Middle frontal gyrus (tissue), 1 donor: ENCODE measurements around the gene TESK1.
A peak's percentile ranks its signal among the peaks of the same experiment; 100 is the strongest.

Source experiments
- DNase-seq: peaks from one replicate; pipeline ENCODE4 v3.0.0-alpha.2; 2015; ENCODE audit warnings: low spot score; ENCODE audit errors: extremely low spot score

TESK1 gene

DNA sequence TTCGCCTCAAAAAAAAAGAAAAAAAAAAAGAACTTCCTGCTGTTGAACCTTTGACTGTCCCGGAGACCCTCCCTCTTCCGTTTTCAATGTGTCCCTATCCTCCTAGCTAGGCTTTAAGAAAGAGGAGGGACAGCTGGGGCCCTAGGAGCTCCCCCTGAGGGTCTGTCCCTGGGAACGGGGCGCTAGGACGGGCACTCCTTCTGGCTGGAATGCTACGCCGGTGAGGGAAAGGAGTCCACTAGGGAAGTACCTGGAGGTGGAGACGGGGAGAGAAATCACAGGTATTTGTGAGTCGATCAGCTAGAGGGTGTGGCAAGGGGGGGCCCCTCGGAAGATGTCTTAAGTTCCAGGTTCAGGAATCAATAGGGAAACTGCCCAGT lies 41.1 kb downstream of the TESK1 start:
- DNase-seq, result no peak

DNA sequence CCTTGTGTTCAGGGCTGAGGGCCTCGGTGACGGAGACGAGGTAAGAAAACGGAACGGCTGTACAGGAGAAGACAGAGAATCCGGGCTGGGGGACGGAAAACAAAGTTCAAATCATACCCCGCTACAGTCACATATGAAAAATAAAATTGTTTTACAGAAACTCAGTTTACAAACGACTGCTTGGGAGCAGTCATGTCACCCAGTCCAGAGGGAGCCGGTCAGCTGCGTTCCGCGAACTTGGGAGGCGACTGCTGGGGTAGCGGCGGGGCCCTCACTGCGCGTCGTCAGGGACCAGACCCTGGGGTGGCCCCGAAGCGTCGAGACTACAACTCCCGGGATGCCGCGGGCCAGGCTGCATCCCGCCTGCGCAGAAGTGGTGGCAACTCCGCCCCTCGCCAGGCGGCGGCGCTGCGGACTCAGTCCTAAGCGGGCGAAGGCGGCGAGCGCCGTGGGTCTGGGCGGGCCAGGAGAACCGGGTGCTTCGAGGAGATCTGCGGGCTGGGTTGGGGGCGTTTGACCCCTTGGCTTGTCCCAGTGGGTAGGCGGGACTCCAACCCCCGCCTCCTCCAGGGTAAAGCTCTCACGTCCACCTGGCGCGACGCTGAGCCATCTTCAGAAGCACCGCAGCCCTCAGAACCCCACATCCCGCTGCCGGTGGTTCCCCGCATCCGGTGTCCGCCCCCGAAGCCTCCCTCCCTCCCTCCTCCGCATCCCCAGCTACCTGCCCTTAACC lies 41.6 kb downstream of the TESK1 start:
- peak; percentile 89 for DNase-seq

DNA sequence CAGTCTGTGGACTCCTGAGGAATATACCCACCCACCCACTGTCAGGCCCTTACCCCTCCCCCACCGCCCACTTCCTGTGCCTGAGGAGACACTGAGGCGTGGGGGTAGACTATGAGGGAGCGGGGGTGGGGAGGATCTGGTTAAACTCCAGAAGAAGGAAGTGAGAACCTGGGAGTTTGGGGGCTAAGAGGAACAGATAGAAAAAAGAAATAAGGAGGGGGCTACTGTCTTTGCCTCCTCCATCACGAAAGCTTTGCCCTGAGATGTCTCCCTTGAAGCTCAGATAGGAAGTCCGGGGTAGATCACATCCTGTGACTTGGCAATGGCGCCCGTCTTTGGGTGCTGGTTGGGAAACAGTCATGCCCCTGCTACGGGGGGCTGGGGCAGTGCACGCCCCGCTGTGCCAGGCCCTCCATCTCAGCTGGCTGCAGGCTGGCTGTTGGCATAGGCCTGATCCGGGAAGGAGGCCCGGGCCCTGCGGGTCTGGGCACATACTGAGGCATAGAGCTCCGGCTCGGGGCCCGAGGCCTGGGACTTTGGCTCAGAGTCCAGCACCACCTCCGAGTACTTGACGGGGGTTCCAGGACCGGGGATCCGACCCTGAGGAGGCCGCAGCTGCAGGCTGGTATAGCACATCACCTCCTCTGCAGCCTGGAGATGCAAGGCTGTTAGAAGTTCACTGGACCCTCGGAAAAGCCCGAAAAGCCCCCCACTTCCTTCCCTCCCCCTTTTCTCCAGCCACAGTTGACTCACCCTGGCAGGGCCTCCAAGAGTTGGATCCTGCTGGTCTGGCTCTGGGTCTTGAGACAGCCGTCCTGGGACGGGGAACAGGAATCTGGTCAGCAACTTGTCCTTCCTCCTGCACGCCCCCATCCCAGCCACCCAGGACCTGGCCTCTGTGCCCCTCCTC lies 44.6 kb downstream of the TESK1 start:
- no peak for DNase-seq

DNA sequence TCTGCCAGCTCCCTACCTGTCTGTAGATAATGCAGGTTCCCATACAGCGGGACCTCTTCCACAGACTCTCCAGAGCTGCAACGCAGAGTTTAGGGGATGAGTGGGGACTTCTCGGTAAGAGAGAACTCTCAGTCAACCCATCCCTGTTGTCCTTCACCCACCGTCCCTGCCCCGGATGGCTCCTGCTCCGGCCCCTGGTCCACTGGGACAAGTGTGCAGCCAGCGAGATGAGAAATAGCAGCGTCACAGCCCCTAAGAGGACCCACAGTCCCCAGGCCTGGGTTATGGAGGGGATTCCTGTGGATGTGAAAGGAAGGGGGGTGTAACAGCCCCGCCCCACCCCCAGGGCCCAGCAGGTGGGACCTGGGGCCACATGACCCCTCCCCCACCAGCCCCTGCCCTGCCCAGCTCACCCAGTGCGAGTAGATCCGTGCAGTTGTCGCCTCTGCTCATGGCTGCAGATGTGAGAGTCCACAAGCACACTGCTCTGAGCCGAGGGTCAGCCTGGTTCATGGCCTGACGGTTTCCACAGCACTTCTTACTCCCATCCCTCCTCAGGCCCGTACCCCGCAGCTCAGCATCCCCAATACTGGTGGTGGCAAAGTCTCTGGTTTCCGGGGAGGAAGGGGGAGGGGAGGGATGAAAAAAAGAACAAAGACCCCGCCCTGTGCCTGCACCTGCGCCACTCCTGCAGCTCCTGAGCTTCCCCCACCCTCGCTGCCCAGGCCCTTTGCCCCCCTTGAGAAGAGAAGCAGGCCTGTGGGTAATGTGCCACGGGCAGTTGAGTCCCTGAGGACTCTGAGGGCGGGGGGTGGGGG lies 45.5 kb downstream of the TESK1 start, which contains the start of gene SIT1:
SIT1 (minus strand) TSS at position 591 of the 818 bp plus-strand sequence; CDS start at position 513, 78 bp downstream.
- no peak for DNase-seq

DNA sequence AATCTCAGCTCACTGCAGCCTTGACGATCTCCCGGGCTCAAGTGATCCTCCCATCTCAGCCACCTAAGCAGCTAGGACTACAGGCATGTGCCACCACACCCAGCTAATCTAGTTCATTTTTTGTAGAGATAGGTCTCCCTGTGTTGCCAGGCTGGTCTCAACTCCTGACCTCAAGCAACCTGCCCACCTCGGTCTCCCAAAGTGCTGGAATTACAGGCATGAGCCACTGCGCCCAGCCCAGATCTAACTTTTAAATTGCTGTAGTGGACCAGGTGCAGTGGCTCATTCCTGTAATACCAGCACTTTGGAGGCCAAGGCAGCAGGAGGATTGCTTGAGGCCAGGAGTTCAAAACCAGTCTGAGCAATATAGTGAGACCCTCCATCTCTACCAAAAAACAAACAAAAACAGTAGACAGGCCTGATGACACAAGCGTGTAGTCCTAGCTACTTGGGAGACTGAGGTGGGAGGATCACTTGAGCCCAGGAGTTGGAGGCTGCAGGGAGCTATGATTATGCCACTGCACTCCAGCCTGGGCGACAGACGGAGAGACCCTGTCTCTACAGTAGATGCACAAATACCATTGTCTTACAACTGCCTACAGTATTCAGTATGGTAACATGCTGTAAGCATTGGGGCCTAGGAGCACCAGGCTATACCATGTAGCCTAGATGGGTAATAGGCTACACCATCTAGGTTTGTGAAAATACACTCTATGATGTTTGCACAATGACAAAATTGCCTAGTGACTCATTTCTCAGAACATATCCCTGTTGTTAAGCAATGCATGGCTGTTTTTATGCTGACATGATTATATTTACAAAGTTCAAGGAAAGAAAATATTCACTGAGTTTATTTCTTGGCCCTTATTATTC lies 47.1 kb downstream of the TESK1 start:
- DNase-seq, result no peak

DNA sequence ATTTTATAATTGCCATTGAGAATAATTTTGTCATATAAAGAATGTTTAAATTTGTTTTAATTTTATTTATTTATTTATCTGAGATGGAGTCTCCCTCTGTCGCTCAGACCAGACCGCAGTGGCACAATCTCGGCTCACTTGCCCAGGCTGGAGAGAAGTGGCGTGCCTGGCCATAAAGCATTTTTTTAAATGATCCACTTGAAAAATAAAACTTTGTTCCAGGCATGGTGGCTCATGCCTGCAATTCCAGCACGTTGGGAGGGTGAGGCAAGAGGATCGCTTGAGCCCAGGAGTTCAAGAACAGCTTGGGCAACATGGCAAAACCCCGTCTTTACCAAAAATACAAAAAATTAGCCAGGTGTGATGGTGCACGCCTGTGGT lies 47.8 kb downstream of the TESK1 start:
- DNase-seq, result no peak

DNA sequence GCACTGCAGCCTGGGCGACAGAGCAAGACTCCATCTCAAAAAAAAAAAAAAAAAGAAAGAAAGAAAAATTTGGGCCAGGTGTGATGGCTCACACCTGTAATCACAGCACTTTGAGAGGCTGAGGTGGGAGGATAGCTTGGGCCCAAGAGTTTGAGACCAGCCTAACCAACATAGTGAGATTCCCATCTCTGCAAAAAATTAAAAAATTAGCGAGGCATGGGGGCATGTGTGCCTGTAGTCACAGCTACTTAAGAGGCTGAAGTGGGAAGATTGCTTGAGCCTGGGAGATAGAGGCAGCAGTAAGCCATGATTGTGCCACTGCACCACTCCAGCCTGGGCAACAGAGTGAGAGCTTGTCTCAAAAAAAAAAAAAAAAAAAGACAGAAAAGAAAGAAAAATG lies 48.5 kb downstream of the TESK1 start:
- DNase-seq, result no peak

DNA sequence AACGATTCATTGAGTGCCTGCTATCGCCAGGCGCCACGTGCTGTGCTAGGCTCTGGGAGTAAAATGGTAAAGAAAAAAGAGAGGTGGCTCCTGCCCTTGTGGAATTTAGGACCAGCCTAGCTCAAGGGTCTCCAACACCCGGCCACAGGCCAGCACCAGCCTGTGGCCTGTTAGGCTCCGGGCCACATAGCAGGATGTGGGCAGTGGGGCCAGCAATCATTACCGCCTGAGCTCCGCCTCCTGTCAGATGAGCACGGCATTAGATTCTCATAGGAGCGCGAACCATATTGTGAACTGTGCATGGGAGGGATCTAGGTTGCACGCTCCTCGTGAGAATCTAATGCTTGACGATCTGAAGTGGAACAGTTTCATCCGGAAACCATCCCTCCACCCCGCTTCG lies 51.3 kb downstream of the TESK1 start:
- DNase-seq, result no peak

DNA sequence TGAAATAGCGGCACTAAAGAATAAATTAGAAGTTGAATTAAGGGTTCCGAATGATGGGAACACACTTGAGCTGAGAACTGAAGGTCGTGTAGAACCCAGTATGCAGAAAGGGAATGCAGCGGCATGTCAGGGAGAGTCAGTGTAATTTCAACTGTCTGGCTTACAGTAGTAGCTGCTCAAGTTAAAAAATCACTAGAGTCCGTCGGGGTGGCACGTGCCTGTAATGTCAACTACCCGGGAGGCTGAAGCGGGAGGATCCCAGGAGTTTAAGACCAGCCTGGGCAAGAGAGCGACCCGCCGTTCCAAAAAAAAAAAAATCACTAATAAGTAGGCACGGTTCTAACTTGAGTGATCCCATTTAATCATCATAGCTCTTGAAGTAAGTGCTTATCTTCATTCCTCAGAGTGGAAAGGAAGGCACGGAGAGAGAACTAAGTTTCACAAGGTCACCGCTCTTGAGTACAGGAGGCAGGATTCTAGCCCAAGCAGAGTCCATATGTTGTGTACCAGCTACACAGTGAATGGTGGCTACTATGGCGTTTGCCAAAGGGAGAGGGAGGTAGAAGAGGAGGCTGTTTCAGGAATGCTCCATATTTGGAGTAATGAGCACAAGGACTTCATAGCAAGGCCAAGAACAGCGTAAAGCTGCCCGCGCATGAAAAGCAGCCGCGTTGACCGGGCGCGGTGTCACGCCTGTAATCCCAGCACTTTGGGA lies 51.9 kb downstream of the TESK1 start:
- no peak for DNase-seq

DNA sequence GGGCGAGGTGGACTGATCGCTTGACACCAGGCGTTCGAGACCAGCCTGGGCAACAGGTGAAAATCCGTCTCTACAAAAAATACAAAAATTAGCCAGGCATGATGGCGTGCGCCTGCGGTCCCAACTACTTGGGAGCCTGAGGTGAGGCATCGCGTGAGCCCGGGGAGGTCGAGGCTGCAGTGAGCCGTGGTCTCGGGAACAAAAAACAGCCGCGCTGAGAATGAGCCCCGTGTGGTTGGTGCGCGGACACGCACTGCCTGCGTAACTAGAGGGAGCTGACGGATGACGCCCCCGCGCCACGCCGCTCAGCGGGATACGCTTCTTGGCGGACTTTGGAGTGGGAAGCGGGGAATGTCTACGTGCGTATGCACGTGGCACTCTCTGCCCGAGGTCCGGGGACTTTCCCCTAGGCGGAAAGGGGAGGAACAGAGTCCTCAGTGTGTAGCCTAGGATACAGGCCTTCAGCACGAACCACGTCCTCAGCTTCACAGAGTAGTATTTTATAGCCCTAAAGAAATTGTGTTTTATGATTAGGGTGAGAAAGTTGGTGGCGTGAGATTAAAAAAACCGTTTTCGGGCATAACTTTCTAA lies 52.6 kb downstream of the TESK1 start, which contains the start of gene RMRP:
RMRP (minus strand) TSS at position 474 of the 591 bp plus-strand sequence.
- DNase-seq, result peak; percentile 98

DNA sequence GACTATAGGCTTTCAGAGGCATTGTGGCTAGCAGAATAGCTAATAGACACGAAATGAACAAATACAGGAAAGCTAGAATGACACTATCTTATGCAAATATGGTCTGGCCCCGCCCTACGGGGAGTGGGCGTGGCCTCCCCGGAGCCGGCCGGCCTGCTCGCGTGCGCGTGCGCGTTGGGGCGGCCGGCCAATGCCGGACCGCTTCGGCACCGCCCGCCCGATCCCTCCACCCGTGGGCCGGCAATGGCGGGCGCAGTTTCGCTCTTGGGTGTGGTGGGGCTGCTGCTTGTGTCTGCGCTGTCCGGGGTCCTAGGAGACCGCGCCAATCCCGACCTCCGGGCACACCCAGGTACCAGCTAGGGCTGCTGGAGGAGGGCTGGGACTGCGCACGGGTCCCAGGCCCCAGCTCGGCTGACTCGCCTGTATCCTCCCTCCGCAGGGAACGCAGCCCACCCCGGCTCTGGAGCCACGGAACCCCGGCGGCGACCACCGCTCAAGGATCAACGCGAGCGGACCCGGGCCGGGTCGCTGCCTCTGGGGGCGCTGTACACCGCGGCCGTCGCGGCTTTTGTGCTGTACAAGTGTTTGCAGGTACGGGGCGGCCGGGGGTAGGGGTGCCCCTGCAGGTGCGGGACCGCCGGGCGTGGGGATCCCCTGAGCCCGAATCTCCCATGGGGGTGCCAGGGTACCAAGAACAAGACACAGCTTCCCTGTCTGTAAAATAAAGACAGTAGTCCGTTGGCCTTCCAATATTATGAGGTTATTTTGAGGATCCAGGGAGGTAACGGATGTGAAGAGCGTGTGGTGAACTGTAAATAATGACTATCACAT lies 53.3 kb downstream of the TESK1 start, which contains the start of gene CCDC107:
CCDC107 (plus strand) TSS at position 156 of the 831 bp plus-strand sequence; CDS start at position 244, 88 bp downstream.
- DNase-seq, result peak; percentile 77

DNA sequence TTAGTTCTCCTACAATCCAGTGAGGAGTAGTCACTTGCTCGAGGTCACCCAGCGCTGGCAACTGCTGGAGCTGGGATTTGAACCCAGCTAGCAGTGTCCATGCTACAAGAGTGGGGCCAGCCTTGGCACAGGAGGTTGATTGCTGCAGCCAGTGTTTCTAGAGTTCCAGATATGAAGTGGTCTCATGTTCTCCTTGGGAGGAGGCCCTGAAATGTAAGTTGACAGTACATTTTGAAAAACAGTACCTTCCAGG lies 53.8 kb downstream of the TESK1 start:
- DNase-seq, result no peak

DNA sequence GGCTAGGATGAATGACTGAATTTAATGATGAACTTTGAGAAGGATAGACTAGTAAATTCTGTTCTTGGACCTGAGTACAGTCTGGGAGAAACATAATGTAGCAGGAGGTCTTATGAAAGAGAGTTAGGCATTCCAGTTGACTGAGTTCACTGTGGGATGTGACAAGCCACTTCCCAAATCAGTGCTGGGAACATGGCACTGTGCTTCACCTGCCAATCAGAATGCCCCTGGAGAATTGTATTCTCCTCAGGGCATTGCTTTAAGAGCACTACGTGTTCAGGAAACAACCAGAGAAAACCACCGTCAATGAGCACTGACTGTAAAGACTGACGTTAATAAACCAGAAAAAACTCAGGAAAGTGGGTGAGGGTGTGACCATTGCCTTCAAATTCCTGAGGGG lies 54.3 kb downstream of the TESK1 start:
- DNase-seq, result no peak
